GM13976 (cell line): ENCODE data around the gene NDUFV1.

Experiments
- DNase-seq: peaks from one replicate; pipeline ENCODE4 v3.0.0; 2012; ENCODE audit warnings: low spot score
- CTCF ChIP-seq: IDR thresholded peaks from 2 replicates; pipeline ENCODE4 v1.5.1; 2012; ENCODE audit warnings: borderline replicate concordance, mild to moderate bottlenecking; ENCODE audit not compliant: insufficient read depth; ENCODE audit errors: extremely low read depth, missing control alignments, control extremely low read depth
- in situ Hi-C: fragments of 300-500 bp; cut with MboI; formaldehyde crosslinking; loops from one replicate; pipeline ENCODE4 v1.12.0; 2022; ENCODE audit warnings: low sequenced_read_pairs, mixed read lengths, inconsistent platforms; ENCODE audit not compliant: unreplicated experiment

Gene NDUFV1

GRCh38 chr11:67639438-67639859 is 32.7 kb downstream of the NDUFV1 start, which contains the start of gene TBX10:
Gene TBX10, minus strand, starts transcription at chr11:67639763. Its CDS starts 291 bp downstream, at chr11:67639472.
- no peak for TF ChIP-seq CTCF
- no peak for DNase-seq
- in situ Hi-C loops: loop anchor here (10.0 kb wide), 1 partner anchor 65 kb away; no protein-coding TSS in a partner anchor

- TF ChIP-seq CTCF: peak; percentile 81
- peak; percentile 83 for DNase-seq
- in situ Hi-C loops: no loop called here
Measured at GRCh38 chr11:67640021-67640757, 33.5 kb downstream of the NDUFV1 start.

- in situ Hi-C loops: no loop called here
- DNase-seq: no peak
- TF ChIP-seq CTCF: no peak
Measured at GRCh38 chr11:67640758-67641337, 34.1 kb downstream of the NDUFV1 start.

GRCh38 chr11:67641338-67642172 is 34.8 kb downstream of the NDUFV1 start:
- in situ Hi-C loops: no loop called here
- TF ChIP-seq CTCF: no peak
- no peak for DNase-seq

GRCh38 chr11:67642173-67643120 is 35.7 kb downstream of the NDUFV1 start:
- in situ Hi-C loops: no loop called here
- no peak for TF ChIP-seq CTCF

More at GRCh38 chr11:67642173-67643120, 35.7 kb downstream of the NDUFV1 start:
- DNase-seq: no peak
